Superior temporal gyrus (tissue), 1 donor: ENCODE measurements around the gene TNFAIP2.

ENCODE experiments used
- DNase-seq: peaks from one replicate; pipeline ENCODE4 v3.0.0-alpha.2; 2016; ENCODE audit errors: extremely low spot score

The TNFAIP2 gene

DNA sequence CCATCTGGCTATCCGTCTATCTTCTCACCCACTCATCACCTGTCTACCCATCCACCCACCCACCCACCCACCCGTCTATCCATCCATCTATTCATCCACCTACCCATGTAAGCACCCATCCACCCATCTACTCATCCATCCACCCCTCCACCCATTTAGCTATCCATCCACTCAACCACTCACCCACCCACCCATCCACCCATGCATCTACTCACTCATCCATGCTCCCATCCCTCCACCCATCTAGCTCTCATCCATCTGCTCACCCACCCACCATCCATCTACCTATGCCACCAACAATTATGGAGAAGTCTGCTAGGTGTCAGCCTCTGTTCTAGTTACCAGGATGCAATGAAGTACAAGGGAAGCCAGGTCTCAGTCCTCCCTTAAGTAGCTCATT, 11.1 kb downstream of the TNFAIP2 start:
- no peak for DNase-seq

DNA sequence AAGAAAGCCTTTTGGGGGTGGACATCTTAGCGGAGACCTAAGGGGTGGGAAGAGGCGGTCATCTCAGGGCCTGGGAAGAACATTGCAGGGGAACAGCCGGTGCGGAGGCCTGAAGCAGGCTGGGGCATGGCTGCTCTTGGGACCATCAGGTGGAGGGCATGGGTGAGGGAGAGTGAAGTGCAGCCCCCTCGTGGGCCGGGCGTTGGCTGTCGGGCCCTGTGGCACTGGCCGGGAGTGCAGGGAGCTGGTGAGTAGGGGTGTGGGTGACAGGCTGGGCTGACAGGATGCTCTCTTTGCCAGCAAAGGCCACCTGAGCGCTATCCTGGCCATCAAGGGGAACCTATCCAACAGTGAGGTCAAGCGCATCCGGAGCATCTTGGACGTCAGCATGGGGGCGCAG, 11.7 kb downstream of the TNFAIP2 start:
- DNase-seq: no peak

- DNase-seq: no peak
Measured at GRCh38 chr14:103135333-103136260, 12.3 kb downstream of the TNFAIP2 start.

- no peak for DNase-seq
Measured at GRCh38 chr14:103136388-103137271, 13.4 kb downstream of the TNFAIP2 start.

DNA sequence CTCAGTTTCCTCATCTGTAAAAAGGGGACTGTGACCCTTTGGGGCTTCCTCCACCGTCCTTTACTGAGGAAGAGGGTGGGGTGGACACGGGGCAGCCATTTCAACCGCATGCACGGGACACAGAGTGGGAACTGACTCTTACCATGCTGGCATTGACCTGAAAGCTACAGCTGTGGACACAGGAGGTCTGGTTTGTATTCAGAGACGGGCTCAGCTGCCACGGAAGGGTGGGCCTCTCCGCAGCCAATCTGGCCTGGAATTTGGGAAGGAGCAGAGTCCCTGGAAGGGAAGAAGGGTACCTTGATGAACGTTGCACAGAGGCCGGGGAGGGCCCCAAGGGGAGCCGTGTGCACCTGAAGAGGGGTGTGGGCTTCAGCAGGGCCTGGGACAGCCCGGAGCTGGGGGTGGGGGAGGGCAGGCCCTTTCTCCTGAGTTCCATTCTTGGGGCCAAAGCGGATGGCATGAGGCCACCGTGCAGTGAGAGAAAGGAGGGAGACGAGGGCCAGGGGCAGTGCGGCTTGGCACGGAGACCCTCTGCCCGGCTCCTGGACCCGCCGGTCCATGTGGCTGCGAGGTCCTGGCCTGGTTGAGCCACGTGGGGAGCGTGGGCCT, 14.5 kb downstream of the TNFAIP2 start:
- no peak for DNase-seq

GRCh38 chr14:103138301-103139131, 15.3 kb downstream of the TNFAIP2 start:
- no peak for DNase-seq

DNA sequence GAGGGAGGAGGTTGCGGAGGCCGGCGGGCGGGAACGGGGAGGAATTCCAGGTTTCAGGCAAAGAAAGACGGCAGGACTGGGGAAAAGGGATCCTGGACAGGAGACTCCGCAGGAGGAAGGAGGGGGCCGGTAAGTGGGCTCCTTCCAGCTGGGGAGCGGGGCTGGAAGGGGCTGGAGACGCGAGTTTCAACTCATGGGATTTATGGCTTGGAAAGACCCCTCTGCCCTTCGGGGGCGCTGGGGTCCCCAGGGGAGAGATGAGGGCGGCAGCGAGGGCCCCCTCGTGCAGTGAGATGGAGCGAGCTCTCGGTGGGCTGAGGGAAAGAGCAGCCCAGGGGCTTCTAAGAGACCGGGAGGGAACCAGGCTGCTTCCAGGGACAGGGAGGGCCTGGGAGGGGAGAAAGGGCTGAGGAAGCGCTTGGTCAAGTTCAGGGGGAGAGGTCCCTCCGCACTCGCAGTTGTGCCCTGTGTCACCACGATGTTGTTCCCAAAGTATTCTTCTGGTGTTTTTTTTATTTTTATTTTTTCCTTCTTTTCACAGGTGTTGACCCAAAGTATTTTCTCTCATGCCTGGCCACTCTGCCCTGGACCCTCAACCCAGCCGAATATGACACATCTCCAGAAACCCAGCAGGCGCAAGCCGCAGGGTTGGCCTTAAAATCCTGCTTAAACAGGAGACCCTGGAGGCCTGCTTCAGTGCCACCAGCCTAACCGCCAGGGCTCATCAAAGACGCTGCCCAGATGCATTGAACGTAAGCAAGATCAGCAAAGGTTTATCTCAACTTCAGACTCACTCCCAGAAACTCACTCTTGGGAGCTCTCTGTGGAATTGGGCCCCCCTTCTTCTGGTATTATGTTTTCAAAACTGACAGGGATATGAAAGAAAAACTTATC, 16.1 kb downstream of the TNFAIP2 start:
- no peak for DNase-seq

DNA sequence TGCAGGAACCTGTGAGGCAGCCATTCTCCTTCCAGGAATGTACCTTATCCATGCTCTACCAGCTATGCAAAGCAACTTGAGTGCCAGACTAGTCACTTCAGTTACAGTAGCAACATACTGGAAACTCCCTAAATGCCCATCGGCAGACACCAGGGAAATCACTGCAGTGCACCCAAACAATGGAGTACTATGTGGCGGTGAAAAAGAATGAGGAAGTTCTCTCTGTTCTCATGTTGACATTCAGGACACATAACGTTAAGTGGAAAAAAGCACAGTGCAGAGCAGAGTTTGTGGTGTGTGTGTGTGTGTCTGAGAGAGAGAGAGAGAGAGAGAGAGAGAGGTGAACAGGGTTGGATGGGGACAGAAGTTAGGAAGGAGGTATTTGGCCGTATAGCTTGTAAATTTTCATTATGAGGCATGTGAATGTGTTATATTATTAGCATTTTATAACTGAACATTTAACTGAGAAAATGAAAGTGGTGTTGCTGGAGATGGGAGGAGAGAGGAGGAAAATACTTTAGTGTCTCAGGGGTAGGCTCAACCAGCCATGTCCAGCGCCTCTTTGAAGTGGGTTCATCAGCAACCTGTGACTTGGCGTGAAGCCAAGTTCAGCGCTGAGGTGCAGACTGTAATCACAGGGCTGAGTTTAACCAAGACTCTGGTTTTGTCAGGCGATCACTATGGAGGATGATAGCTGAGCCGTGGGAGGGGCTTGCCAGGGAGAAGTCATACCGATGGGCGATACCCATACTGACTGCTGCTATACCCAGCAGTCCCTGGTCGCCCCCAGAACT, 17.3 kb downstream of the TNFAIP2 start:
- no peak for DNase-seq

DNA sequence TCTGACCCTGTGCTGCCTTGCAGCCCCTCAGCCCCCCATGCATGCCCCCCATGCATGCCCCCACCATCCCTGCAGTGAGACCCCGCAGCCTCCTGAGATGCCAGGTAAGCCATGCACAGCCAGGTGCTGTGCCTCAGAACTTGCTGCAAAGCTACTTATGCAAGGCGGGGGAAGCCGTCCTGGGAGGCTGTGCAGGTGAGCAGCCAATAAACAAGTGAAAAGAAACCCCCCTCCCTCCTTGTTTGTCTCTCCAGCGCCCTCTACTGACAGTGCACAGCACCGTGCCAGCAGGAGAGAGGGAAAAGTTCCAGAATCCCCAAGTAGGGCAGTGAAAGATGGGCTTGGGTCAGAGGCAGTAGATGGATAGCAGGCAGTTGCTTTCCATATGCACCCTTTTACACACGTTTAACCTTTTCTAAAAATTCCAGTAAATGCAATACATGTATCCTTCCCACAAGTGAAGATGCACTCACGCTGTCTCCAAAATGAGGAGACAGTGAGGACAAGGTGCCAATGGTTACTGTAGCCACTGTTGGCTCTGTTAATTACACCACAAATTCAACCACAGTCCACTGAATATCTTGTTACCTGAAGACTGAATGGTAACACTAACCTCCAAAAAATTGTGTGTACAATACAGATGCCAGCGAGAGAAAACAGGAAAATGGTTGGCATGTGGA, 18.0 kb downstream of the TNFAIP2 start:
- no peak for DNase-seq

GRCh38 chr14:103142026-103142425, 18.8 kb downstream of the TNFAIP2 start:
- DNase-seq: no peak

GRCh38 chr14:103142721-103143302, 19.6 kb downstream of the TNFAIP2 start:
- DNase-seq: no peak

DNA sequence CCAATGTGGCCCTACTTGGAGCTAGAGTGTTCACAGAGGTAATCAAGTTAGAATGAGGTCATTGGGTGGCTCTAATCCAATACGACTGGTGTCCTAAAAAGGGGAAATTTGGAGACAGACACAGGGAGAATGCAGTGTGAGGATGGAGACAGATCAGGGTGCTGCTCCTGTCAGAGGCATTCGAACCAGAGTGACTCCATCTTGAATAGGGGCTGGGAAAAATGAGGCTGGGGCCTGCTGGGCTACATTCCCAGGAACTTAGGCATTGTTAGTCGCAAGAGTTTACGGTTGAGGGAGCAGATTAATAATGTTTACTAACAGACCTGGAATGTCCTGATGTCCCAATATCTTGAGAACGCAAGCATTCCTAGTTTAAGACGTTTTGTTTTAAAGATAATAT, 20.2 kb downstream of the TNFAIP2 start:
- DNase-seq: no peak

GRCh38 chr14:103144085-103144484, 20.8 kb downstream of the TNFAIP2 start:
- no peak for DNase-seq

GRCh38 chr14:103146141-103146709, 23.0 kb downstream of the TNFAIP2 start:
- DNase-seq: no peak

DNA sequence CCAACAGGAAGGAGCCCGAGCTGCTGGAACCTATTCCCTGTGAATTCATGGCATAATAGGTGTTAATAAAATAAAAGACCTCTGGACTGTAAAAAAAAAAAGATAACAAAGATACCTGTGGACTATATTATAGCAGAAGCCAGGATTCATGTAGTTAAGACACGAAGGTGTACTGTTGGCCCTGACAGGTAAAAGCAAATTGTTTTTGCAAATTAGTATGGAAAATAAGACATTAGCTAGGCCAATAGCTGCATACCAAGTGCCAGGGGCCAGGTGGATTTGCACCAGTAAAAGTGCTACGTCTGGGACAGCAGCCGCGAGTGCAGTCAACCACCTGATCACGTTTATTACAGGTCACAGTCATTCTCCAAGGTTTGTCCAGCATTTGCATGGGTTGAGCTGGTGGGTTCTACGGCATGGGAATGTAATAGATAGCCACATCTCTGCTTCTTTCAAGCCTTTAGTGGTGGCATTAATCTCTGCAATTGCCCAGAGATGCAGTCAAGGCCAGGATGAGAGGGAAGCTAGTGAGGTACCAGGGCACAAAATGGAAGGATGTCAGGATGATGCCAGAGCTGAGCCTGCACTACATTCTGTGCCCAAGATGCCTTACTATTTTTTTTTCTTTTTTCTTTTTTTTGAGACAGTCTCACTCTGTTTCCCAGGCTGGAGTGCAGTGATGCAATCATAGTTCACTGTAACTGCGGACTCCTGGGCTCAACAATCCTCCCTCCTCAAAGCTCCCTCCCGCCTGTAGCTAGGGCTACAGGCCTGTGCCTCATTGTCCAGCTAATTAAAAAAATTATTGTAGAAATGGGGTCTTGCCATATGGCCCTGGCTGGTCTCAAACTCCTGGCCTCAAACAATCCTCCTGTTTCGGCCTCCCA, 26.3 kb downstream of the TNFAIP2 start:
- no peak for DNase-seq

DNA sequence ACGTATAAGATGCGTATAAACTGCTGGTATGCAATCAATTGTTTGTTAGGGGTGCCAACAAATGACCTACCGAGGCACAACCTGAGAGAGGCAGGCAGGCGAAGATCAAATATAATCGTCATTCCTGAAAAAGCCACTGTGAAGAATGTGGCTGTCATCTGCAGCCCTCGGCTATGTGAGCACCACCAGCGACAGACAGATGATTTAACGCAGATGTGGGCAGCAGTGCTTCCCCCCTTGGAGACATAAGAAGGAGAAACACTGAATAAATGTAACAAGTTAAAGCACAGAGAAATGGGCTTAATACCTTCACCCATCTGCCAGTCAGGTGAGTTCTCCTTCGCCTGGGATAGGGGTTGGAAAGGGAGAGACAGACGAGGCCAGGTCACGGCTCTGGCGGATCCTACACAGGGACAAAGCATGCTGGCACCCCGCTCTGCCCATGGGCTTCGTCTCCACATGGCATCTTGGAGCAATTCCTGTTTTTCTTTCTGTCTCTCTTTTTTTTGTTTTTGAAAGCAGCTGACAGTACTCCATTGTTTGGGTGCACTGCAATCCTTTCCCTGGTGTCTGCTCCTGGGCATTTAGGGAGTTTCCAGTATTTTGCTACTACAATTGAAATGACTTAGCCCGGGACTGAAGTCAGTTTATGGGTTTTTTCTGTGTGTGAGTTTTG, 28.1 kb downstream of the TNFAIP2 start:
- peak; percentile 40 for DNase-seq

DNA sequence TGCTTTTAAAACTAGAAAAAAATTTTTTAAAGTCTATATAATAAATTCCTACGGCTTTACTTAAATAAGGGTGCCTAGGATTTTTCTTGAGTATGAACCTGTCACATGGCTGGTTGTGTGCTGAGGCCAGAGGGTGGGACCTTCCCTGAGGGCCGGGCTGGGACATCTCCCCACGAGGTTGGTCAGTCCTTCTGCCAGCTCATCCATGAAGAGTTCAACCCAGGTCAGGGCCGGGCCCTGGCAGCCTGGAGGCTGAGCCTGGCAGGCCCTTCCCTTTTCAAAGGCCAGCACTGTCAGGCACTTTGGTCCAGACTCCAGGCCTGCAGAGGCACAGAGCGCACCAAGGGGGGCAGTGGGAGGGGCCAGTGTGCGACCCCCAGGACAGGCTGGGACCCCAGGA, 31.7 kb downstream of the TNFAIP2 start:
- no peak for DNase-seq
